Measurements from ENCODE around the gene CYBB. TPM values are rescaled to one million over a fixed set of nuclear protein-coding genes. Genes with fewer than 3 reads are reported as not detected.

Gene CYBB
- total and polyA plus RNA-seq, 2 of the 4 experiments (the other 2 are of a cell fraction), result not detected

GRCh38 chrX:37800717-37801116, 20.9 kb downstream of the CYBB start:
- H3K9me3 ChIP-seq (ENCODE audit: control insufficient read depth, insufficient read depth, low read length), result no peaks in the 10 kb centered on the region
- ATAC-seq (ENCODE audit: low read depth), result no peak
- no peak overlapping the region for H3K27ac ChIP-seq (ENCODE audit: insufficient read depth, low read length)
- H2BK15ac ChIP-seq (ENCODE audit: low read depth, low read length), result no peak overlapping the region
- no peaks in the 10 kb centered on the region for H3K36me3 ChIP-seq (ENCODE audit: control insufficient read depth, insufficient read depth, low read length)
- no peak overlapping the region for H2BK5ac ChIP-seq (ENCODE audit: low read depth, low read length, poor library complexity, severe bottlenecking)
- CTCF ChIA-PET, result no interaction called here
- BruUV-seq (replicated peaks), result no TSS peak
- no peak overlapping the region for H3K4me3 ChIP-seq (ENCODE audit: insufficient read depth, low read depth, low read length)
- no peak overlapping the region for H4K8ac ChIP-seq (ENCODE audit: low read depth in 2 of 2, low read length in 2 of 2)
- H4K91ac ChIP-seq (ENCODE audit: insufficient read depth, low read depth, low read length), result no peak overlapping the region
- POLR2A ChIA-PET (ENCODE audit: unreplicated experiment), result no interaction called here
- TF ChIP-seq SMC3 (IDR thresholded peaks at IDR 0.05; ENCODE audit: low read depth, low read length) (no peak), CTCF (conservative IDR thresholded peaks at IDR 0.05; ENCODE audit: low read depth, low read length) (no peak), BHLHE40 (IDR thresholded peaks at IDR 0.05; ENCODE audit: low read depth, low read length) (no peak), RFX5 (IDR thresholded peaks at IDR 0.05; ENCODE audit: low read depth, low read length) (no peak), POLR2A (IDR thresholded peaks at IDR 0.05; ENCODE audit: low read depth, low read length) (no peak)
- TF ChIP-seq, protein P1, sequence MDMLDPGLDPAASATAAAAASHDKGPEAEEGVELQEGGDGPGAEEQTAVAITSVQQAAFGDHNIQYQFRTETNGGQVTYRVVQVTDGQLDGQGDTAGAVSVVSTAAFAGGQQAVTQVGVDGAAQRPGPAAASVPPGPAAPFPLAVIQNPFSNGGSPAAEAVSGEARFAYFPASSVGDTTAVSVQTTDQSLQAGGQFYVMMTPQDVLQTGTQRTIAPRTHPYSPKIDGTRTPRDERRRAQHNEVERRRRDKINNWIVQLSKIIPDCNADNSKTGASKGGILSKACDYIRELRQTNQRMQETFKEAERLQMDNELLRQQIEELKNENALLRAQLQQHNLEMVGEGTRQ (IDR thresholded peaks at IDR 0.05; ENCODE audit: low read depth, low read length), result no peak
- H3K23ac ChIP-seq (ENCODE audit: low read depth, low read length), result no peak overlapping the region
- peaks cover 5% of the 10 kb centered on the region for H3K27me3 ChIP-seq (ENCODE audit: control insufficient read depth, insufficient read depth, low read length)
- H3K9ac ChIP-seq (ENCODE audit: low read depth, low read length), result no peak overlapping the region
- no peak overlapping the region for H2AK9ac ChIP-seq (replicated peaks; ENCODE audit: low read depth, low read length, poor library complexity)
- H3K14ac ChIP-seq (replicated peaks; ENCODE audit: low read depth, low read length), result no peak overlapping the region
- H3K4ac ChIP-seq (ENCODE audit: low read depth, low read length), result no peak overlapping the region
- H3K56ac ChIP-seq (ENCODE audit: extremely low read depth, insufficient read depth, low read length), result no peak overlapping the region
- no peak overlapping the region for H3K18ac ChIP-seq (ENCODE audit: low read depth, low read length)
- no peak overlapping the region for H2BK120ac ChIP-seq (ENCODE audit: low read depth, low read length)
- in situ Hi-C loops (cut with MboI; ENCODE audit: low sequenced_read_pairs) (no loop called here), dilution Hi-C loops (cut with HindIII; ENCODE audit: low sequenced_read_pairs, unreplicated experiment) (no loop called here), intact Hi-C loops (cut with micrococcal nuclease) (no loop called here)
- no peak overlapping the region for H3K4me2 ChIP-seq (ENCODE audit: low read depth, low read length)
- no peak for DNase-seq
- no peaks in the 10 kb centered on the region for H3K4me1 ChIP-seq (ENCODE audit: control insufficient read depth, insufficient read depth, low read length)
- no peaks in the 10 kb centered on the region for H3K79me1 ChIP-seq (ENCODE audit: low read depth in 1 of 2, low read length in 2 of 2)
- H2AFZ ChIP-seq (replicated peaks; ENCODE audit: low read length, poor library complexity), result no peak overlapping the region
- H4K20me1 ChIP-seq (ENCODE audit: insufficient read depth, low read length), result no peaks in the 10 kb centered on the region
- no peaks in the 10 kb centered on the region for H3K9me1 ChIP-seq (ENCODE audit: insufficient read depth, low read length)
- H4K5ac ChIP-seq (ENCODE audit: low read depth, low read length), result no peak overlapping the region
- H2AK5ac ChIP-seq (ENCODE audit: low read depth, low read length), result no peak overlapping the region
- H2BK20ac ChIP-seq (ENCODE audit: low read depth, low read length), result no peak overlapping the region

Data from IMR-90 (cell line).